ENCODE measurements around the gene PAX7.

GRCh38 chr1:18653916-18654315 lies 23.3 kb downstream of the PAX7 start:
- TF ChIP-seq, protein P1, sequence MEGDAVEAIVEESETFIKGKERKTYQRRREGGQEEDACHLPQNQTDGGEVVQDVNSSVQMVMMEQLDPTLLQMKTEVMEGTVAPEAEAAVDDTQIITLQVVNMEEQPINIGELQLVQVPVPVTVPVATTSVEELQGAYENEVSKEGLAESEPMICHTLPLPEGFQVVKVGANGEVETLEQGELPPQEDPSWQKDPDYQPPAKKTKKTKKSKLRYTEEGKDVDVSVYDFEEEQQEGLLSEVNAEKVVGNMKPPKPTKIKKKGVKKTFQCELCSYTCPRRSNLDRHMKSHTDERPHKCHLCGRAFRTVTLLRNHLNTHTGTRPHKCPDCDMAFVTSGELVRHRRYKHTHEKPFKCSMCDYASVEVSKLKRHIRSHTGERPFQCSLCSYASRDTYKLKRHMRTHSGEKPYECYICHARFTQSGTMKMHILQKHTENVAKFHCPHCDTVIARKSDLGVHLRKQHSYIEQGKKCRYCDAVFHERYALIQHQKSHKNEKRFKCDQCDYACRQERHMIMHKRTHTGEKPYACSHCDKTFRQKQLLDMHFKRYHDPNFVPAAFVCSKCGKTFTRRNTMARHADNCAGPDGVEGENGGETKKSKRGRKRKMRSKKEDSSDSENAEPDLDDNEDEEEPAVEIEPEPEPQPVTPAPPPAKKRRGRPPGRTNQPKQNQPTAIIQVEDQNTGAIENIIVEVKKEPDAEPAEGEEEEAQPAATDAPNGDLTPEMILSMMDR (IDR thresholded peaks at IDR 0.05; ENCODE audit: poor library complexity, severe bottlenecking), result no peak
- TF ChIP-seq EZH2 (IDR thresholded peaks at IDR 0.05; ENCODE audit: borderline replicate concordance, insufficient read depth, low read length, poor library complexity, severe bottlenecking) (no peak), RAD21 (conservative IDR thresholded peaks at IDR 0.05) (no peak), REST (IDR thresholded peaks at IDR 0.05; ENCODE audit: borderline replicate concordance) (no peak), POLR2AphosphoS5 (IDR thresholded peaks at IDR 0.05) (no peak), EP300 (conservative IDR thresholded peaks at IDR 0.05; ENCODE audit: poor library complexity, severe bottlenecking) (no peak), MXI1 (conservative IDR thresholded peaks at IDR 0.05; ENCODE audit: poor library complexity, severe bottlenecking) (no peak), SMC3 (conservative IDR thresholded peaks at IDR 0.05; ENCODE audit: poor library complexity) (no peak), TAF1 (IDR thresholded peaks at IDR 0.05; ENCODE audit: low read depth) (no peak)
